Measurements from ENCODE around the gene TNIK.

- no peak for TF ChIP-seq POLR2A (IDR thresholded peaks at IDR 0.05; ENCODE audit: low read depth)
- no peak for TF ChIP-seq CTCF (IDR thresholded peaks at IDR 0.05)
- TF ChIP-seq POLR2AphosphoS5 (IDR thresholded peaks at IDR 0.05), result no peak
- TF ChIP-seq EP300 (IDR thresholded peaks at IDR 0.05), result no peak
Observed at GRCh38 chr3:171348121-171348520, 112.1 kb downstream of the TNIK start.

Measured in esophagus muscularis mucosa (tissue), 4 donors.